Endothelial cell of umbilical vein (primary cell): Measurements from ENCODE around the gene TMOD4. TPM values are rescaled to one million over a fixed set of nuclear protein-coding genes. Genes with fewer than 3 reads are reported as not detected.

Experiments
- BruUV-seq: library from RNA; stranded (reverse); fragments of 400-500 nt; replicated peaks from 2 replicates; lab custom pipeline; 2021; lab: Mats Ljungman, UMichigan
- CTCF ChIA-PET: fragments of 300-600, 350-600 bp; sonication (Branson Sonifier 250); formaldehyde crosslinking; loops from one replicate; lab custom pipeline; 2021; ENCODE audit warnings: antibody characterized with exemption, inconsistent platforms; lab: Charles Lee
- POLR2A ChIA-PET: fragments of 300-600, 350-600 bp; sonication (Branson Sonifier 250); formaldehyde crosslinking; loops from one replicate; lab custom pipeline; 2021; ENCODE audit warnings: antibody characterized with exemption, inconsistent platforms; lab: Charles Lee
- DNase-seq: peaks from one replicate; pipeline ENCODE4 v3.0.0-alpha.2; 2011; ENCODE audit warnings: low read depth, low spot score
- FAIRE-seq: peaks from 2 replicates; lab custom pipeline; 2011; peaks lifted over from hg19 to GRCh38; lab: Jason Lieb, UNC
- H2AFZ ChIP-seq: 2 replicates; pipeline ENCODE4 v1.6.0; 2012; ENCODE audit warnings: low read depth, low read length, control low read depth, inconsistent platforms
- H3K27ac ChIP-seq: 2 replicates; pipeline ENCODE4 v1.5.1; 2011; ENCODE audit warnings: low read depth, mild to moderate bottlenecking, control low read depth, low read length, moderate library complexity; ENCODE audit not compliant: insufficient read depth
- H3K27me3 ChIP-seq, 2 experiments: 2 replicates each; pipeline versions ENCODE4 v1.6.0 to v1.6.1; 2011; ENCODE audit warnings: low read length in 2 of 2, mixed read lengths in 1 of 2; ENCODE audit not compliant: control insufficient read depth in 2 of 2, insufficient read depth in 2 of 2
- H3K36me3 ChIP-seq, 2 experiments: 2 replicates in 1 of 2; 3 replicates in 1 of 2; pipeline ENCODE4 v1.5.1; 2011; ENCODE audit warnings: low read length in 2 of 2, mild to moderate bottlenecking in 1 of 2, moderate library complexity in 1 of 2; ENCODE audit not compliant: control insufficient read depth in 2 of 2, insufficient read depth in 2 of 2; ENCODE audit errors: extremely low read depth in 1 of 2
- H3K4me1 ChIP-seq: 3 replicates; pipeline ENCODE4 v1.5.1; 2011; ENCODE audit warnings: mild to moderate bottlenecking, low read length; ENCODE audit not compliant: control insufficient read depth, insufficient read depth; ENCODE audit errors: extremely low read depth
- H3K4me2 ChIP-seq: 2 replicates; pipeline ENCODE4 v1.6.1; 2011; ENCODE audit warnings: low read length, control low read depth, mixed read lengths; ENCODE audit not compliant: insufficient read depth
- H3K4me3 ChIP-seq, 3 experiments: fragments of 200-600 bp in 1 of 3; sonication (generic), shearing (Covaris generic) in 1 of 3; replicated peaks in 1 of 3; 2 replicates each; pipeline ENCODE4 v1.5.1; 2011 to 2016; ENCODE audit warnings: control low read depth in 3 of 3, low read length in 3 of 3, mild to moderate bottlenecking in 2 of 3, inconsistent platforms in 1 of 3, low read depth in 1 of 3, moderate library complexity in 1 of 3; ENCODE audit not compliant: insufficient read depth in 1 of 3
- H3K79me2 ChIP-seq: 2 replicates; pipeline ENCODE4 v1.6.0; 2012; ENCODE audit warnings: low read length, inconsistent platforms; ENCODE audit not compliant: control insufficient read depth, insufficient read depth
- H3K9ac ChIP-seq: replicated peaks from 2 replicates; pipeline ENCODE3; 2011; ENCODE audit warnings: low read length, control low read depth; ENCODE audit not compliant: insufficient read depth; ENCODE audit errors: extremely low read depth
- H3K9me1 ChIP-seq: replicated peaks from 3 replicates; pipeline ENCODE4 v1.6.0; 2011; ENCODE audit warnings: mild to moderate bottlenecking, low read length; ENCODE audit not compliant: control insufficient read depth, insufficient read depth; ENCODE audit errors: extremely low read depth
- H3K9me3 ChIP-seq: replicated peaks from 2 replicates; pipeline ENCODE4 v1.5.1; 2012; ENCODE audit warnings: low read length, inconsistent platforms; ENCODE audit not compliant: control insufficient read depth, insufficient read depth
- H4K20me1 ChIP-seq: replicated peaks from 2 replicates; pipeline ENCODE3; 2011; ENCODE audit warnings: mild to moderate bottlenecking, low read length; ENCODE audit not compliant: control insufficient read depth, insufficient read depth; ENCODE audit errors: extremely low read depth
- EZH2 ChIP-seq: IDR thresholded peaks from 2 replicates; pipeline ENCODE4 v1.6.1; 2012; ENCODE audit warnings: borderline replicate concordance, low read depth, mild to moderate bottlenecking, moderate library complexity, low read length, inconsistent platforms; ENCODE audit not compliant: severe bottlenecking
- FOS ChIP-seq: IDR thresholded peaks from 2 replicates; pipeline ENCODE4 v1.6.1; 2011; ENCODE audit warnings: mild to moderate bottlenecking, low read length, moderate library complexity, borderline replicate concordance; ENCODE audit not compliant: insufficient read depth
- GATA2 ChIP-seq: IDR thresholded peaks from 2 replicates; pipeline ENCODE4 v1.7.0; 2011; ENCODE audit warnings: low read depth, mild to moderate bottlenecking, moderate library complexity, mixed read lengths, low read length; ENCODE audit not compliant: insufficient read length, insufficient read depth
- JUN ChIP-seq: IDR thresholded peaks from 2 replicates; pipeline ENCODE4 v1.6.1; 2011; ENCODE audit warnings: borderline replicate concordance, low read depth; ENCODE audit not compliant: insufficient read length, insufficient read depth
- MYC ChIP-seq: IDR thresholded peaks from one replicate; pipeline ENCODE4 v1.6.1; 2011; ENCODE audit warnings: mild to moderate bottlenecking, low read depth, low read length
- POLR2A ChIP-seq: IDR thresholded peaks from 2 replicates; pipeline ENCODE4 v1.6.1; 2012; ENCODE audit warnings: low read depth, mild to moderate bottlenecking, control low read depth, low read length
- POLR2AphosphoS5 ChIP-seq: IDR thresholded peaks from 2 replicates; pipeline ENCODE4 v1.6.1; 2012; ENCODE audit warnings: low read depth, mild to moderate bottlenecking, control low read depth, low read length, moderate library complexity; ENCODE audit not compliant: insufficient read depth
- dilution Hi-C: fragments of 300-500 bp; cut with MboI; formaldehyde crosslinking; loops from one replicate; pipeline ENCODE4 v1.15.0; 2019; ENCODE audit warnings: low sequenced_read_pairs; ENCODE audit not compliant: extremely low pct_ligation_motif_present
- intact Hi-C: fragments of 100-400 bp; cut with micrococcal nuclease; formaldehyde crosslinking; loops from one replicate; pipeline ENCODE4 v1.10.0; 2022
- polyA plus RNA-seq, 4 experiments: library from polyadenylated mRNA; depleted of rRNA in 3 of 4; stranded (reverse) in 3 of 4; unstranded in 1 of 4; fragments of >200 nt; gene quantifications; 2 replicates each; pipeline versions ENCODE4 v1.2.1 to v1.2.3, GENCODE V29; 2011 to 2012; ENCODE audit warnings: missing spikeins in 1 of 4
- total RNA-seq: library from RNA; stranded (reverse); gene quantifications from 2 replicates; pipeline ENCODE4 v1.2.3, GENCODE V29; 2021
- TF ChIP-seq, protein P1 (sequence below), 2 donors: IDR thresholded peaks; 1 replicate in 1 of 2; 2 replicates in 1 of 2; pipeline ENCODE4 v1.5.1; 2011; ENCODE audit warnings: low read length in 2 of 2, mild to moderate bottlenecking in 2 of 2, moderate library complexity in 2 of 2, control low read depth in 1 of 2, inconsistent platforms in 1 of 2, low read depth in 1 of 2; ENCODE audit not compliant: insufficient read depth in 1 of 2; ENCODE audit errors: extremely low read depth in 1 of 2
- TF ChIP-seq, protein P2 (sequence below): IDR thresholded peaks from 2 replicates; pipeline ENCODE4 v1.6.1; 2011; ENCODE audit not compliant: insufficient read depth, insufficient read length

Gene TMOD4
- total and polyA plus RNA-seq, 2 donors (not counting 3 experiments of a cell fraction or from before 2014, with no cell fraction given), result 0.22 to 1.4 TPM

DNA sequence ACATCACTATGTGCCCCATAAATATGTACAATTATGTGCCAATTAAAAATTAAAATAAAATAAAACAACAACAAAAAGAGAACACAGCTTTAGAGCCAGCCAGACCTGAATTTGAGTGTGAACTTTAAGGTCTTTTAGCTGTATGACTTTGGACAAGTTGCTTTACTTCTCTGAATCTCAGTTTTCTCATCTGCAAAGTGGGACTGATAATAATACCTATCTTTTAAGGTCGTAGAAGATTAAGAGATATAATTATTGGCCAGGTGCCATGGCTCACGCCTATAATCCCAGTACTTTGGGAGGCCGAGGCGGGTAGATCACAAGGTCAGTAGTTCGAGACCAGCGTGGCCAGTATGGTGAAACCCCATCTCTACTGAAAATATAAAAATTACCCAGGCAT lies 17.5 kb upstream of the TMOD4 start:
- CTCF ChIA-PET, result no interaction called here

More for the DNA sequence above, 17.5 kb upstream of the TMOD4 start:
- H3K9me1 ChIP-seq, result no peaks in the 10 kb centered on the region
- BruUV-seq, result no TSS peak
- no peak for DNase-seq
- H3K4me1 ChIP-seq, result peaks cover 17% of the 10 kb centered on the region
- H3K4me3 ChIP-seq, result no peak overlapping the region
- POLR2A ChIA-PET, result no interaction called here
- H3K9me3 ChIP-seq, result no peaks in the 10 kb centered on the region
- peaks cover 17% of the 10 kb centered on the region for H3K79me2 ChIP-seq
- H3K27me3 ChIP-seq, result no peaks in the 10 kb centered on the region
- intact Hi-C loops (loop anchor here (10.0 kb wide), 1 partner anchor 959 kb away; the partner anchor contains the start of gene ANP32E), dilution Hi-C loops (no loop called here)
- no peaks in the 10 kb centered on the region for H4K20me1 ChIP-seq
- H2AFZ ChIP-seq, result no peak overlapping the region
- H3K36me3 ChIP-seq, result no peaks in the 10 kb centered on the region
- TF ChIP-seq, protein P1, sequence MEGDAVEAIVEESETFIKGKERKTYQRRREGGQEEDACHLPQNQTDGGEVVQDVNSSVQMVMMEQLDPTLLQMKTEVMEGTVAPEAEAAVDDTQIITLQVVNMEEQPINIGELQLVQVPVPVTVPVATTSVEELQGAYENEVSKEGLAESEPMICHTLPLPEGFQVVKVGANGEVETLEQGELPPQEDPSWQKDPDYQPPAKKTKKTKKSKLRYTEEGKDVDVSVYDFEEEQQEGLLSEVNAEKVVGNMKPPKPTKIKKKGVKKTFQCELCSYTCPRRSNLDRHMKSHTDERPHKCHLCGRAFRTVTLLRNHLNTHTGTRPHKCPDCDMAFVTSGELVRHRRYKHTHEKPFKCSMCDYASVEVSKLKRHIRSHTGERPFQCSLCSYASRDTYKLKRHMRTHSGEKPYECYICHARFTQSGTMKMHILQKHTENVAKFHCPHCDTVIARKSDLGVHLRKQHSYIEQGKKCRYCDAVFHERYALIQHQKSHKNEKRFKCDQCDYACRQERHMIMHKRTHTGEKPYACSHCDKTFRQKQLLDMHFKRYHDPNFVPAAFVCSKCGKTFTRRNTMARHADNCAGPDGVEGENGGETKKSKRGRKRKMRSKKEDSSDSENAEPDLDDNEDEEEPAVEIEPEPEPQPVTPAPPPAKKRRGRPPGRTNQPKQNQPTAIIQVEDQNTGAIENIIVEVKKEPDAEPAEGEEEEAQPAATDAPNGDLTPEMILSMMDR (IDR thresholded peaks at IDR 0.05; ENCODE audit: extremely low read depth in 1 of 2, insufficient read depth in 1 of 2, low read depth in 1 of 2, low read length in 2 of 2), result no peak
- no peak for TF ChIP-seq POLR2AphosphoS5
- TF ChIP-seq POLR2A, result no peak
- TF ChIP-seq, protein P2, sequence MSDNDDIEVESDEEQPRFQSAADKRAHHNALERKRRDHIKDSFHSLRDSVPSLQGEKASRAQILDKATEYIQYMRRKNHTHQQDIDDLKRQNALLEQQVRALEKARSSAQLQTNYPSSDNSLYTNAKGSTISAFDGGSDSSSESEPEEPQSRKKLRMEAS, result no peak
- TF ChIP-seq JUN, result no peak
- TF ChIP-seq MYC, result no peak
- no peak for TF ChIP-seq GATA2
- TF ChIP-seq EZH2, result no peak
- no peak for TF ChIP-seq FOS
- H3K4me2 ChIP-seq, result no peak overlapping the region
- H3K9ac ChIP-seq, result no peak overlapping the region
- FAIRE-seq, result no peak
- H3K27ac ChIP-seq, result no peak overlapping the region
